GM12801 (cell line): ENCODE results near the gene LRRC46.

ENCODE experiments used
- TF ChIP-seq, protein P1 (sequence below): IDR thresholded peaks from one replicate; pipeline ENCODE4 v1.5.1; 2011; ENCODE audit warnings: control low read depth; ENCODE audit not compliant: insufficient read length; ENCODE audit errors: extremely low read depth

The LRRC46 gene

DNA sequence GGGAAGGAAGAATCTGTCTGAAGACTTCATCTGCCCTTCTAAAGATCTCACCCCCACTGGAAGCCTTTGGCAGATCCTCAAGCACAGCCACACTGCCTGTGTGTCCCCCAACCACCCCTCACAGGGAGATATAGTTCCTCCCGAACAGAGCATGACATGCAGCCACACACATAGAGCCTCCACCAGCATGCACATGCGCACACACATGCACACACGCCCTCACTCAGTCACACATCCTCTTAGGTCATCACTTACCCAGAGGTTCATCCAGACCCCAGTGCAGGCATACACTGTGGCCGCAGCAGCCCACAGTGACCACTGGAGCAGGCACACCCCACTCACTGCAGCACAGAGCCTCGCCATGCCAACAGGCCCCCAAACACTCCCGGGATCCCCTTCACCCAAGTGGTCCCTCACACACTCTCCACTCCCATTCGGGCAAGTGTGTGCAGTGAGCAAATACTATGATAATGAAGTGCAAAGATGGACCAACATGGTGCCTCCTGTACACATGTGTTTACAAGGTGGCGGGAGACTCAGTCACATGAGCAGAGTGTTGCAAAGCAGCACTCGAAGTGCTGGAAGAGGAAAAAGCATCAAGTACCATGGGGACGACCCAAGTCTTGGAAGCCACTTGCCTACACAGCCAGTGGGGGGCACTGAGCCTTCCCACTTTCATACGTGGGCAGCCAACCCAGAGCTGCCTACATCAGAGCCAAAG is 36.5 kb downstream of the LRRC46 start:
- TF ChIP-seq, protein P1, sequence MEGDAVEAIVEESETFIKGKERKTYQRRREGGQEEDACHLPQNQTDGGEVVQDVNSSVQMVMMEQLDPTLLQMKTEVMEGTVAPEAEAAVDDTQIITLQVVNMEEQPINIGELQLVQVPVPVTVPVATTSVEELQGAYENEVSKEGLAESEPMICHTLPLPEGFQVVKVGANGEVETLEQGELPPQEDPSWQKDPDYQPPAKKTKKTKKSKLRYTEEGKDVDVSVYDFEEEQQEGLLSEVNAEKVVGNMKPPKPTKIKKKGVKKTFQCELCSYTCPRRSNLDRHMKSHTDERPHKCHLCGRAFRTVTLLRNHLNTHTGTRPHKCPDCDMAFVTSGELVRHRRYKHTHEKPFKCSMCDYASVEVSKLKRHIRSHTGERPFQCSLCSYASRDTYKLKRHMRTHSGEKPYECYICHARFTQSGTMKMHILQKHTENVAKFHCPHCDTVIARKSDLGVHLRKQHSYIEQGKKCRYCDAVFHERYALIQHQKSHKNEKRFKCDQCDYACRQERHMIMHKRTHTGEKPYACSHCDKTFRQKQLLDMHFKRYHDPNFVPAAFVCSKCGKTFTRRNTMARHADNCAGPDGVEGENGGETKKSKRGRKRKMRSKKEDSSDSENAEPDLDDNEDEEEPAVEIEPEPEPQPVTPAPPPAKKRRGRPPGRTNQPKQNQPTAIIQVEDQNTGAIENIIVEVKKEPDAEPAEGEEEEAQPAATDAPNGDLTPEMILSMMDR = no peak

DNA sequence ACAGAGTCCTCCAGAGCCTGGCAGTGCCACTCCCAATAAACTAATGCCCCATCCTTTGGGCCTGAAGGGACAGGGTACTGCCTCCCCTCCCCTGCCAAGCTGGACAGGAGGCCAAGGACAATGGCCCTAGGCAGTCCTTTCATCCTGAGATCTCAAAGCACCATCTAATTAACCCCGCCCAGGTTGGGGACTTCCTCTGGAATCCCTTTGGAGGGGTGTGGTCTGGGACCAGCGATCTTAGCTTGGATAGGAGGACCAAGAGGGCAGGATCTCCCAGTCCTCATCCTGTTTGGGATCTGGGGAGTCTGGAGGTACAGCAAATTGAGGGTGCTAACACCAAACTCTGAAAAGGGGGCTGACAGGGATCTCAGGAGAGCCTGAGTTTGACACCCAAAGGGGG is 37.6 kb downstream of the LRRC46 start:
- TF ChIP-seq, protein P1 = no peak

DNA sequence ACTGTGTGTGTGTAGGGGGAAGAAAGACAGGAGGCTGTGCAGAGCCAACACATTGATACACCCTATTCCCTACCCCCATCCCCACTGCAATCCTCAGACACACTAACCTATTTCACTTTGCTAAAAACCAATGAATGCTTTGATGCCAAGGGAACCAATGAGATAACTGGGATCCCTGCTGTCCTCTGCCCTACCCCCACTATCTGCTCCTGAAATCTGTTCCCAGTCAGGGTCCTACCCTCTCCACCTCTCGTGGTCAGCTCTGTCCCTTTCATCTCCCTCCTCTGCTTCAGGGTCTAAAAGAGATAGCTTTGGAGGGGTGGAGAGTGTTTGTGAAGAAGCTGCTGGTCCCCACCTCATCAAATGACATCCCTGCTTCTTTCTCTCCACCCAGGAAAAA is 38.6 kb downstream of the LRRC46 start:
- TF ChIP-seq, protein P1 = no peak

DNA sequence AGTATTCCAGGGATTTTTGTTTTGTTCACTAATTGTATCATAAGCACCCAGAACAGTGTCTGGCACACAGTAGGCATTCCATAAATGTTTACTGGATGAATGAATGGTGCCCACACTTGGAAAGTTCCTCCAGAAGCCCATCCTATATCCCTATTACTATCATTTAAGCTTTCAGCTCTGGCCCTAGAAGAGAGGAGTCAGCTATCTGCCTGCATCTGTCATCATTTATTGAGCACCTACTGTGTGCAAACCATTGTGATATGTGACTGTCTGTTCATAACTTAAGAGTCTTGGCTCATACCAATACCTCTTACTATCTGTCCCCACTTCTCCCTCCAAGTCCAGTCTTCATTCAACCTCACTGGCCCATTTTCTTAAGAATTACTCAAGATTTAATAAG is 39.6 kb downstream of the LRRC46 start:
- TF ChIP-seq, protein P1 = no peak

DNA sequence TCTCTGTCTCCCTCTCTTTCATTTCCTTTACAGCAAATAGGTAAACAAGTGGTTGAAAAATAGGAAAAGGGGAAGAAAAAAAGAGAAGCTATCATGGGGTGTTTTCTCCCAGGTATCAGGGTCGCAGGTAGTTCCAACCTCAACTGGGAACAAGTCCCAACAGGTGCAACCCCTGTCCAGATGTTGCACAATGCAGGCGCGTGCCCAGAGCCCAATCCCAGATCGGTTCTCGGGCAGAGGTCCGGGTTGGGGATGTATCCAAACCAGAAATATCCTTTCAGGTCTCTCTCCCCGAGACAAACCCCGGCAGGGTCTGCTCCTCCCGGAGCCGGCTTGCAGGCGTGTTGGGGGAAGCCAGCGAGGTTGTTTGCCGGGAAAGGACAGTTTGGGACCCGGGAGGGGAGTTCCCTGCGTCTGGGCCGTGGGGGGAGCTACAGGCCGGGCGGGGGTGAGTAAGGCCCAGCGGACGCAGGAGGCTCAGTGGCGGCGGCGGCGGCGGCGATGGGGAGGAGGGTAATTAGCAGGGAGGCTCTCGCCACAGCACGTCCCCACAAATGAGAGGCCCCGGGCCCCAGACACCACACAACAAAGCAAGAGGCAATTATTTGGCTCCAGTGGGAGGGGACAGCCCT is 40.7 kb downstream of the LRRC46 start:
- TF ChIP-seq, protein P1 = no peak

DNA sequence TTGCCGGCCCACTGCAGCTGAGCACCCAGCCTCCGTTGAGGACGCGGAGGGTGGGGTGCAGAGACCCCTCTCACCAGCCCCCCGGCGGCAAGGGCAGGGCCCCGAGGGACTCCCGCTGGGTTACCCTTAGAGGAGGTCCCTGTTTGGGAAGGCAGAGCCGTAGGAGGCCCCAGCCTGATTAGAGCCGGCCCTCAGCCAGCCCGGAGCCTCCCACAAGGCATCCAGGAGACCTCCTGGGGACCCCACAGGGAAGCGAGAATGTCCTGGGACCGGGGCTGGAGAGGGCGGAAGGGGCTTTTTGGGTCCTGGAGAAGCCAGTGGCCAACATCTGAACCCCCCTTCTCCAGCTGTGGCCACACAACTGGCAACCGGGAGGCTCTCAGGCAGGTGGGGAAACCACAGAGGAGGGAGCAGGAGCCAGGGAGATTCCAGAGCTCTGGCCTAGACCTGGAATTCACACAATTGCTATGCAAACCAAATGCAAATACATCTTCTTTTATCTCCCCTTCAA is 41.2 kb downstream of the LRRC46 start:
- TF ChIP-seq, protein P1 = no peak

DNA sequence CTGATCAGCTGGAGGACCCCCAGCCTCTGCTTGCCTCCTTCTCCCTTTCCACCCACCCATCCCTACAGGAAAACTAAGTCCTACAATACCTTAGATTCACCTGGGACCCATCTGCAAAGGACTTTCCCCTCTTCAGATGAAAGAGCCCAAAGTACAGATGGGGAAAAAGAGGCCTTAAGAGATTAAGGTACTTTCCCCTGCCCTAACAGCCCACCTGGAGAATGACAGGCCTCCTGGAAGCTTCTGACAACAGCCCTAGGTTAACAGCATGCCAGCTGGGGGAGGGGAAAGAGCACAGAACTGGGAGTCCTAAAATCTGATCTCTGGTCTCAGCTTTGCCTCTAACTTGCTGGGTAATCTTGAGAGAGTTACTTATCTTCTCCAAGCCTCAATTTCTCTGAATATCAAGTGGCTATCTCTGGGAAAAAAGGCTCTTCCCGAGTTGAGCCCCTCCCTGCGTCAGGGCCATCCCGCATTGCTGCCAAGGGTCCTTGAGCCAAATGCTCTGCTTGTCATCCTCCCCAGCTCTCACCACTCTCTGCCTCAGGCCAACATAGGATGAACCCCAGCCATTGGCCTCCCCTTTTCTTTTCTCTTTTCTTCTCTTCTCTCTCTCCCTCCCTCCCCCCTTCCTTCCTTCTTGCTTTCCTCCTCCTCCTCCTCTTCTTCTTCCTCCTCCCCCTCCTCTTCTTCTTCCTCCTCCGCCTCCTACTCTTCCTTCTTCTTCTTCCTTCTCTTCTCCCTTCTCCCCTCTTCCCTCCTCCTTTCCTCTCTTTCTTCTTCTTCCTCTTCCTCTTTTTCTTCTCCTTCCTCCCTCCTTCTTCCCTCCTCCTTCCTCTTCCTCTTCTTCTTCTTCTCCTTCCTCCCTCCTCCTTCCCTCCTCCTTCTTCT is 42.0 kb downstream of the LRRC46 start:
- TF ChIP-seq, protein P1 = no peak
